Measurements from ENCODE around the gene SSR3.

DNA sequence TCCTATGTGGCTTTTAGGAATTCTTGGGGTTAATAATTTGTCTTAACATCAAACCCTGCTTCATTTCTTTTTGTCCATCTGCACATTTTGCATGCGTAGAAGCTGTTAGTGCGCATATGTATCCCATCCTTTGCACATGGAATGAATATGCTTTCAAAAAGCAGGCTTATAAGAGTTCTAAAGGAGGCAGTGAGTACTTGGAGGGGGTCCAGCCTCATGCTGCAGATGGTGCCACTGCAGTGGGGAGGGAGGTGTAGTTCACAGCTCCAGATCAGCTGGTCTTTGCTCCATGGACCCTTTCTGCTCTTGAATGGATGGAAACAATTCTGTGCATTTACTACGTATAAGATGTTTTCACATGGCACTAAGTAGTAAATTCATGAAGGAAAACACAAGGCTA is 20.7 kb upstream of the SSR3 start:
- TF ChIP-seq, protein P1, sequence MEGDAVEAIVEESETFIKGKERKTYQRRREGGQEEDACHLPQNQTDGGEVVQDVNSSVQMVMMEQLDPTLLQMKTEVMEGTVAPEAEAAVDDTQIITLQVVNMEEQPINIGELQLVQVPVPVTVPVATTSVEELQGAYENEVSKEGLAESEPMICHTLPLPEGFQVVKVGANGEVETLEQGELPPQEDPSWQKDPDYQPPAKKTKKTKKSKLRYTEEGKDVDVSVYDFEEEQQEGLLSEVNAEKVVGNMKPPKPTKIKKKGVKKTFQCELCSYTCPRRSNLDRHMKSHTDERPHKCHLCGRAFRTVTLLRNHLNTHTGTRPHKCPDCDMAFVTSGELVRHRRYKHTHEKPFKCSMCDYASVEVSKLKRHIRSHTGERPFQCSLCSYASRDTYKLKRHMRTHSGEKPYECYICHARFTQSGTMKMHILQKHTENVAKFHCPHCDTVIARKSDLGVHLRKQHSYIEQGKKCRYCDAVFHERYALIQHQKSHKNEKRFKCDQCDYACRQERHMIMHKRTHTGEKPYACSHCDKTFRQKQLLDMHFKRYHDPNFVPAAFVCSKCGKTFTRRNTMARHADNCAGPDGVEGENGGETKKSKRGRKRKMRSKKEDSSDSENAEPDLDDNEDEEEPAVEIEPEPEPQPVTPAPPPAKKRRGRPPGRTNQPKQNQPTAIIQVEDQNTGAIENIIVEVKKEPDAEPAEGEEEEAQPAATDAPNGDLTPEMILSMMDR (IDR thresholded peaks at IDR 0.05), result no peak
- TF ChIP-seq POLR2A (IDR thresholded peaks at IDR 0.05), result no peak

Data from esophagus squamous epithelium (tissue), 4 donors.